ENCODE data around the gene ATN1. TPM values are rescaled to one million over a fixed set of nuclear protein-coding genes. Genes with fewer than 3 reads are reported as not detected.
"Not testable (repeated sequence)": the region's sequence is repeated elsewhere in the genome, so short reads cannot be mapped to it uniquely, and the experiment has no call there.

ATN1 gene
- polyA plus RNA-seq, 1 experiment, result 15.9 TPM

DNA sequence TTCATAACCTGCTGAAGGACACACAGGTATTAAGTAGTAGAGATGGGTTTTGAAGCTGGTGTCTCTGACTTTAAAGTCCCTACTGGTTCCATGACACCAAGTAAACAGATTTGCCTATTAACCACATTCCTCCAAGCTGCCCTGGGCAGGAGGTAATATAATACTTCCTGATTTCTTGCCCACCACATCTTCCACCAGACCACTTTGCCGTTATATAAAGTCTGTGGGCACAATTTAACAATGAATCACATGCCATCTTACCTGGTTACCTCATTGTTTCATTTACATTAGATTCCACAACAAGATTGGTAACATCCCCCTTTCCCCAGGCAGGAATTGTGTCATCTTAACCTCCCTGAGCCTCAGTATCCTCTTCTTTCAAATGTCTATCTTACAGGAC is 24.0 kb upstream of the ATN1 start:
- Histone ChIP-seq H3K4me3 (ENCODE audit: low read depth, low read length) (no peak overlapping the region), H3K27me3 (ENCODE audit: control insufficient read depth, insufficient read depth, low read length) (no peaks in the 10 kb centered on the region), H3K36me3 (ENCODE audit: control insufficient read depth, insufficient read depth, low read length) (no peaks in the 10 kb centered on the region; the same call in 1 of the 2 replicates)
- ChIA-PET POLR2A (interaction anchor here (0.6 kb wide), 1 partner anchor 31 kb away, joined by 7 read pairs; the partner anchor contains the start of gene SPSB2), CTCF (no interaction called here)
- TF ChIP-seq, protein P1, sequence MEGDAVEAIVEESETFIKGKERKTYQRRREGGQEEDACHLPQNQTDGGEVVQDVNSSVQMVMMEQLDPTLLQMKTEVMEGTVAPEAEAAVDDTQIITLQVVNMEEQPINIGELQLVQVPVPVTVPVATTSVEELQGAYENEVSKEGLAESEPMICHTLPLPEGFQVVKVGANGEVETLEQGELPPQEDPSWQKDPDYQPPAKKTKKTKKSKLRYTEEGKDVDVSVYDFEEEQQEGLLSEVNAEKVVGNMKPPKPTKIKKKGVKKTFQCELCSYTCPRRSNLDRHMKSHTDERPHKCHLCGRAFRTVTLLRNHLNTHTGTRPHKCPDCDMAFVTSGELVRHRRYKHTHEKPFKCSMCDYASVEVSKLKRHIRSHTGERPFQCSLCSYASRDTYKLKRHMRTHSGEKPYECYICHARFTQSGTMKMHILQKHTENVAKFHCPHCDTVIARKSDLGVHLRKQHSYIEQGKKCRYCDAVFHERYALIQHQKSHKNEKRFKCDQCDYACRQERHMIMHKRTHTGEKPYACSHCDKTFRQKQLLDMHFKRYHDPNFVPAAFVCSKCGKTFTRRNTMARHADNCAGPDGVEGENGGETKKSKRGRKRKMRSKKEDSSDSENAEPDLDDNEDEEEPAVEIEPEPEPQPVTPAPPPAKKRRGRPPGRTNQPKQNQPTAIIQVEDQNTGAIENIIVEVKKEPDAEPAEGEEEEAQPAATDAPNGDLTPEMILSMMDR (IDR thresholded peaks at IDR 0.05; ENCODE audit: insufficient read depth, low read depth, low read length), result no peak
- DNase-seq (ENCODE audit: low read depth), result no peak

DNA sequence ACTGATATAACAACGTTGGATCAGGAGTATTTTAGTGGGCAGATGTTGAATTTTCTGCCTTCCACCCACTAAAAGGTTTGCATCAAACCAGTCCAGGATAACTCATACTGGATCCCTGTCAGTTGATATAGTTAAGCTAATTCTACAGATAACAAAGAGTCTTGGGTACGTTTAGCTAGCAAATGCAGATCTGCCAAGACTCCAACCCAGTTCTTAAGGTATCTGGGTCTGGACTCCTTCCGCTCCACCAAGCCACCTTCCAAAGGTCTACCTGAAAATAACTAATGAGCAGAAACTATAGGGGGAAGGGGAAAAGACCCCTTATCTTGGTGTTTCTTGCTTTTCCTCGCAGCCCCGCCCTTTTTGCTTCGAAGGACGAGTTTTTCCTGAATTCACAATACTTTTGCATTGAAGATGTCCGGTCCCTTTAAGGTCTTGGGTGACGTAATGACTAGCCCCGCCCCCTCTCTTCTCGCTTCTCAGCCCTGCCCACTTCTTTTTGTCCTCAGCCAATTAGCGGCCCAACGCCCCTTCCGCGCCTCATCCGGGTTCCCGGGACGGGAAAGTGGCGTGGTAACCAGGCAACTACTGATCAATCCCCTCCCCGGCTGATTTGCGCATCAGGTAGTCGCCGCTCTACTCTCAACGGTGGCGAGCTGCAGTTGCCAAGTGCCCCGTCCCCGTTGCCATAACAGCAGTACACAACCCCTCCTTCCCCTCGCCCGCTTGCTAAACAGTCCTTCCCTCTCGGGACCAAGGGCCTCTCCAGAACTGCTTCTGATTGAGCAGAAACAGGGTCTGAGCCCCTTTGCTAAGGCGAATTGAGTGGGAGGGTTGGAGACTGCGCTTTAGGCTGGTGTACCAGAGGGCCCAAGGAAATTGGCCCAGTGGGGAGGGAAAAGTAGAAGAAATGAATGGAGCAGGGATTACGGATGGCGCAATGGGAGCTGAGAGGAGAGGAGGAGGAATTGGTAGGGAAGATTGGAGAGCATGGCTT is 23.2 kb upstream of the ATN1 start, which contains the start of gene LRRC23:
LRRC23 (plus strand) TSS at position 543 of the 997 bp plus-strand sequence. CDS start 812 bp downstream, outside the sequence.
- DNase-seq (ENCODE audit: low read depth), result peak; percentile 73
- POLR2A ChIA-PET, result interaction anchor here (0.6 kb wide), 1 partner anchor 32 kb away, joined by 7 read pairs; the partner anchor contains the start of gene SPSB2
- H3K4me3 ChIP-seq (ENCODE audit: low read depth, low read length), result peak within 1 kb of the TSS; percentile 58
- H3K36me3 ChIP-seq (ENCODE audit: control insufficient read depth, insufficient read depth, low read length), result no peaks in the 10 kb centered on the region; the same call in 1 of the 2 replicates
- TF ChIP-seq, protein P1 (IDR thresholded peaks at IDR 0.05; ENCODE audit: insufficient read depth, low read depth, low read length), result no peak
- CTCF ChIA-PET, result interaction anchor here (0.6 to 2.2 kb wide), 7 partner anchors 13 to 1486 kb away, joined by 3 to 12 read pairs (median 5); no protein-coding TSS in a partner anchor
- no peaks in the 10 kb centered on the region for H3K27me3 ChIP-seq (ENCODE audit: control insufficient read depth, insufficient read depth, low read length)

DNA sequence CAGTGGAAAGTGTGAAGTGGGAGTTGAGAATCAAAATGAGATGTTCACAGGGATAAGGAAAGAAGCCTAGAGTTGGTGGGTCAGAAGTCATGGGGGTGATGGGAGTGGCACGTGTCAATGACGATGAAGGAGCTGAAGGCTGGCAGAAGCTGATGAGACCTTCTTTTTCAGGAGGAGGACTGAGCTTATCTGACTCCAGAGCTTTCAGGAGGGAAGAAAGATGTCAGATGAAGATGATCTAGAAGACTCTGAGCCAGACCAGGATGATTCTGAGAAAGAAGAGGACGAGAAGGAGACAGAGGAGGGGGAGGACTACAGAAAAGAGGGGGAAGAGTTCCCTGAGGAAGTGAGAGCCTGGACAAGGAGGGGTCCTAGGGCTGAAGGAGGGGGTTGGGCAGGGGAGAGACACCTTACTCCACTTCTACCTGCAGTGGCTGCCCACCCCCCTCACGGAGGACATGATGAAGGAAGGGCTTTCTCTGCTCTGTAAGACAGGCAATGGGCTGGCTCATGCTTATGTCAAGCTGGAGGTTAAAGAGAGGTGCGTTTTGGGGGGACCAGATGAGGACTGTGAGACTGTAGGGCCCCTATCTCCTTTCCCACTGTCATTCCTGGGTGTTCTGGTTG is 22.2 kb upstream of the ATN1 start:
- POLR2A ChIA-PET, result no interaction called here
- Histone ChIP-seq H3K36me3 (ENCODE audit: control insufficient read depth, insufficient read depth, low read length) (no peaks in the 10 kb centered on the region; the same call in 1 of the 2 replicates), H3K27me3 (ENCODE audit: control insufficient read depth, insufficient read depth, low read length) (no peaks in the 10 kb centered on the region), H3K4me3 (ENCODE audit: low read depth, low read length) (peak overlapping the region; percentile 58)
- TF ChIP-seq, protein P1 (IDR thresholded peaks at IDR 0.05; ENCODE audit: insufficient read depth, low read depth, low read length), result no peak
- no peak for DNase-seq (ENCODE audit: low read depth)
- CTCF ChIA-PET, result interaction anchor here (0.7 to 2.2 kb wide), 5 partner anchors 19 to 239 kb away, joined by 3 to 12 read pairs (median 5); no protein-coding TSS in a partner anchor

- DNase-seq (ENCODE audit: low read depth); POLR2A ChIA-PET; H3K36me3 ChIP-seq (ENCODE audit: control insufficient read depth, insufficient read depth, low read length); H3K27me3 ChIP-seq (ENCODE audit: control insufficient read depth, insufficient read depth, low read length); H3K4me3 ChIP-seq (ENCODE audit: low read depth, low read length): not testable (repeated sequence)
- CTCF ChIA-PET, result interaction anchor here (1.0 to 1.5 kb wide), 2 partner anchors 16 to 17 kb away, joined by 3 to 4 read pairs; no protein-coding TSS in a partner anchor
Measured at GRCh38 chr12:6908141-6908540, 19.6 kb upstream of the ATN1 start.

- POLR2A ChIA-PET, result no interaction called here
- CTCF ChIA-PET, result interaction anchor here (0.7 to 0.9 kb wide), 3 partner anchors 15 to 37 kb away, joined by 3 read pairs; no protein-coding TSS in a partner anchor
Measured at GRCh38 chr12:6909421-6910145, 18.2 kb upstream of the ATN1 start.

More at GRCh38 chr12:6909421-6910145, 18.2 kb upstream of the ATN1 start:
- no peak for DNase-seq (ENCODE audit: low read depth)
- Histone ChIP-seq H3K36me3 (ENCODE audit: control insufficient read depth, insufficient read depth, low read length) (no peaks in the 10 kb centered on the region; the same call in 1 of the 2 replicates), H3K4me3 (ENCODE audit: low read depth, low read length) (no peak overlapping the region), H3K27me3 (ENCODE audit: control insufficient read depth, insufficient read depth, low read length) (no peaks in the 10 kb centered on the region)
- TF ChIP-seq, protein P1 (IDR thresholded peaks at IDR 0.05; ENCODE audit: insufficient read depth, low read depth, low read length), result no peak
